ENCODE measurements around the gene MAB21L4.

- TF ChIP-seq, protein P1, sequence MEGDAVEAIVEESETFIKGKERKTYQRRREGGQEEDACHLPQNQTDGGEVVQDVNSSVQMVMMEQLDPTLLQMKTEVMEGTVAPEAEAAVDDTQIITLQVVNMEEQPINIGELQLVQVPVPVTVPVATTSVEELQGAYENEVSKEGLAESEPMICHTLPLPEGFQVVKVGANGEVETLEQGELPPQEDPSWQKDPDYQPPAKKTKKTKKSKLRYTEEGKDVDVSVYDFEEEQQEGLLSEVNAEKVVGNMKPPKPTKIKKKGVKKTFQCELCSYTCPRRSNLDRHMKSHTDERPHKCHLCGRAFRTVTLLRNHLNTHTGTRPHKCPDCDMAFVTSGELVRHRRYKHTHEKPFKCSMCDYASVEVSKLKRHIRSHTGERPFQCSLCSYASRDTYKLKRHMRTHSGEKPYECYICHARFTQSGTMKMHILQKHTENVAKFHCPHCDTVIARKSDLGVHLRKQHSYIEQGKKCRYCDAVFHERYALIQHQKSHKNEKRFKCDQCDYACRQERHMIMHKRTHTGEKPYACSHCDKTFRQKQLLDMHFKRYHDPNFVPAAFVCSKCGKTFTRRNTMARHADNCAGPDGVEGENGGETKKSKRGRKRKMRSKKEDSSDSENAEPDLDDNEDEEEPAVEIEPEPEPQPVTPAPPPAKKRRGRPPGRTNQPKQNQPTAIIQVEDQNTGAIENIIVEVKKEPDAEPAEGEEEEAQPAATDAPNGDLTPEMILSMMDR (IDR thresholded peaks at IDR 0.05), result no peak
- TF ChIP-seq ZSCAN20 (CRISPR knock-in tag; IDR thresholded peaks at IDR 0.05) (no peak), NR3C1 (IDR thresholded peaks at IDR 0.05) (no peak), TP53 (CRISPR knock-in tag; IDR thresholded peaks at IDR 0.05) (no peak), MAX (IDR thresholded peaks at IDR 0.05) (no peak), EP300 (IDR thresholded peaks at IDR 0.05) (no peak), POLR2A (IDR thresholded peaks at IDR 0.05; ENCODE audit: low read length) (no peak), MYC (IDR thresholded peaks at IDR 0.05; ENCODE audit: borderline replicate concordance, low read length) (no peak), RAD21 (conservative IDR thresholded peaks at IDR 0.05 in 1 of 2, IDR thresholded peaks at IDR 0.05 in 1 of 2) (no peak)
These were observed 3.0 kb downstream of the MAB21L4 start for GRCh38 chr2:240892925-240893324.

All from A549 (cell line).